Activated CD8-positive, alpha-beta memory T cell treated with anti-CD3 and anti-CD28 coated beads for 24 hours (primary cell): Measurements from ENCODE around the gene CHTF18.
A peak's percentile ranks its signal among the peaks of the same experiment; 100 is the strongest.

Experiments
- DNase-seq: peaks from one replicate; pipeline ENCODE4 v3.0.0-alpha.2; 2020

Gene CHTF18

GRCh38 chr16:776824-777223, 11.6 kb upstream of the CHTF18 start:
- DNase-seq = no peak

GRCh38 chr16:777826-778225, 10.6 kb upstream of the CHTF18 start:
- no peak for DNase-seq

GRCh38 chr16:778447-778846, 10.0 kb upstream of the CHTF18 start:
- DNase-seq = no peak

- DNase-seq = no peak
Measured at GRCh38 chr16:778909-779527, 9.4 kb upstream of the CHTF18 start.

- no peak for DNase-seq
Measured at GRCh38 chr16:779561-779960, 8.9 kb upstream of the CHTF18 start.

- DNase-seq = no peak
Measured at GRCh38 chr16:780296-780695, 8.1 kb upstream of the CHTF18 start.

GRCh38 chr16:781346-782010, 6.9 kb upstream of the CHTF18 start:
- no peak for DNase-seq

- DNase-seq = no peak
Measured at GRCh38 chr16:782258-782657, 6.2 kb upstream of the CHTF18 start.

GRCh38 chr16:782766-783403, 5.5 kb upstream of the CHTF18 start:
- DNase-seq = no peak

- no peak for DNase-seq
Measured at GRCh38 chr16:783404-784161, 4.8 kb upstream of the CHTF18 start.

- DNase-seq = no peak
Measured at GRCh38 chr16:784431-784830, 4.0 kb upstream of the CHTF18 start.

- peak; percentile 90 for DNase-seq
Measured at GRCh38 chr16:785563-786535, 2.6 kb upstream of the CHTF18 start.

- DNase-seq = no peak
Measured at GRCh38 chr16:787321-787966, 976 bp upstream of the CHTF18 start.

GRCh38 chr16:787978-788398, 432 bp upstream of the CHTF18 start, which contains the start of gene RPUSD1:
Gene RPUSD1, minus strand, starts transcription at chr16:788381. Its CDS starts 644 bp downstream, at chr16:787737.
- DNase-seq = no peak

- no peak for DNase-seq
Measured at GRCh38 chr16:789191-789850, 901 bp downstream of the CHTF18 start.

GRCh38 chr16:790086-790485, 1.7 kb downstream of the CHTF18 start:
- no peak for DNase-seq

- no peak for DNase-seq
Measured at GRCh38 chr16:791131-791530, 2.7 kb downstream of the CHTF18 start.

- no peak for DNase-seq
Measured at GRCh38 chr16:792221-792995, 4.0 kb downstream of the CHTF18 start.

GRCh38 chr16:793414-793813, 5.0 kb downstream of the CHTF18 start:
- no peak for DNase-seq

- DNase-seq = no peak
Measured at GRCh38 chr16:794091-794822, 5.8 kb downstream of the CHTF18 start.
